GM04503 (cell line): ENCODE measurements around the gene GLIPR1.
"Not testable (repeated sequence)": the region's sequence is repeated elsewhere in the genome, so short reads cannot be mapped to it uniquely, and the experiment has no call there.

ENCODE experiments used
- DNase-seq: peaks from one replicate; pipeline ENCODE4 v3.0.0-alpha.2; 2012; ENCODE audit warnings: low read depth

GLIPR1 gene

GRCh38 chr12:75480469-75480949 is at the start of gene GLIPR1:
TSS of gene GLIPR1 (plus strand) at chr12:75480755. CDS start at chr12:75480881, 126 bp downstream.
- DNase-seq, result peak; percentile 96

GRCh38 chr12:75432924-75433323 is 47.6 kb upstream of the GLIPR1 start:
- no peak for DNase-seq

GRCh38 chr12:75437564-75437963 is 43.0 kb upstream of the GLIPR1 start:
- DNase-seq, result no peak

GRCh38 chr12:75438059-75438754 is 42.3 kb upstream of the GLIPR1 start:
- DNase-seq, result no peak

GRCh38 chr12:75439048-75439447 is 41.5 kb upstream of the GLIPR1 start:
- DNase-seq, result no peak

GRCh38 chr12:75439930-75440329 is 40.6 kb upstream of the GLIPR1 start:
- DNase-seq, result no peak

GRCh38 chr12:75441687-75442449 is 38.7 kb upstream of the GLIPR1 start:
- DNase-seq, result not testable (repeated sequence)

GRCh38 chr12:75442454-75442853 is 38.1 kb upstream of the GLIPR1 start:
- not testable (repeated sequence) for DNase-seq

GRCh38 chr12:75443709-75444108 is 36.8 kb upstream of the GLIPR1 start:
- no peak for DNase-seq

GRCh38 chr12:75444429-75445136 is 36.0 kb upstream of the GLIPR1 start:
- DNase-seq, result no peak

GRCh38 chr12:75445137-75445507 is 35.4 kb upstream of the GLIPR1 start:
- DNase-seq, result not testable (repeated sequence)

GRCh38 chr12:75446857-75447256 is 33.7 kb upstream of the GLIPR1 start:
- no peak for DNase-seq

GRCh38 chr12:75447691-75448393 is 32.7 kb upstream of the GLIPR1 start:
- no peak for DNase-seq

GRCh38 chr12:75452675-75453330 is 27.8 kb upstream of the GLIPR1 start:
- no peak for DNase-seq

- no peak for DNase-seq
These were observed 24.7 kb upstream of the GLIPR1 start for GRCh38 chr12:75455839-75456238.

- no peak for DNase-seq
These were observed 23.4 kb upstream of the GLIPR1 start for GRCh38 chr12:75457191-75457590.

- DNase-seq, result not testable (repeated sequence)
These were observed 22.7 kb upstream of the GLIPR1 start for GRCh38 chr12:75457866-75458265.

GRCh38 chr12:75459755-75460154 is 20.8 kb upstream of the GLIPR1 start:
- DNase-seq, result no peak

GRCh38 chr12:75460204-75460603 is 20.4 kb upstream of the GLIPR1 start:
- DNase-seq, result no peak

- DNase-seq, result no peak
These were observed 8.4 kb upstream of the GLIPR1 start for GRCh38 chr12:75471902-75472890.
